PC-9 (cell line): ENCODE measurements around the gene HIGD1A. TPM values are rescaled to one million over a fixed set of nuclear protein-coding genes. Genes with fewer than 3 reads are reported as not detected.
A peak's percentile ranks its signal among the peaks of the same experiment; 100 is the strongest.

Source experiments
- BruUV-seq: library from RNA; stranded (reverse); fragments of 400-500 nt; replicated peaks from 2 replicates; lab custom pipeline; 2021; lab: Mats Ljungman, UMichigan
- CTCF ChIA-PET: fragments of 300-600 bp; sonication (Branson Sonifier 250); formaldehyde crosslinking; loops from one replicate; lab custom pipeline; 2022; ENCODE audit warnings: antibody characterized with exemption; lab: Charles Lee
- POLR2A ChIA-PET: fragments of 300-600 bp; sonication (Branson Sonifier 250); formaldehyde crosslinking; loops from one replicate; lab custom pipeline; 2022; ENCODE audit warnings: antibody characterized with exemption; ENCODE audit not compliant: unreplicated experiment; lab: Charles Lee
- DNase-seq, 2 experiments: peaks; one replicate each; pipeline versions ENCODE4 v3.0.0 to v3.0.0-alpha.2; 2015 to 2022; ENCODE audit warnings: mixed read lengths in 1 of 2
- H2AFZ ChIP-seq: fragments of 200-600 bp; sonication (generic); 2 replicates; pipeline ENCODE4 v1.8.1; 2017; ENCODE audit warnings: antibody characterized with exemption
- H3F3A ChIP-seq: fragments of 200-600 bp; sonication (generic); 2 replicates; pipeline ENCODE4 v1.8.1; 2017; ENCODE audit warnings: antibody characterized with exemption, mild to moderate bottlenecking, low read depth; ENCODE audit not compliant: insufficient read depth
- H3K27ac ChIP-seq: fragments of 200-600 bp; sonication (generic); 2 replicates; pipeline ENCODE4 v1.6.1; 2016; ENCODE audit warnings: mixed run types
- H3K27me3 ChIP-seq: fragments of 200-600 bp; sonication (generic); 2 replicates; pipeline ENCODE4 v1.6.1; 2016; ENCODE audit warnings: low read depth, mixed run types; ENCODE audit not compliant: insufficient read depth
- H3K36me3 ChIP-seq: fragments of 200-600 bp; sonication (generic); 2 replicates; pipeline ENCODE4 v1.6.1; 2016; ENCODE audit warnings: low read depth, mixed run types
- H3K4me1 ChIP-seq: fragments of 200-600 bp; sonication (generic); replicated peaks from 2 replicates; pipeline ENCODE4 v1.6.1; 2016; ENCODE audit warnings: mixed run types; ENCODE audit not compliant: insufficient read depth
- H3K4me2 ChIP-seq: fragments of 200-600 bp; sonication (generic); 2 replicates; pipeline ENCODE4 v1.6.1; 2017; ENCODE audit warnings: mixed run types
- H3K4me3 ChIP-seq: fragments of 200-600 bp; sonication (generic); 2 replicates; pipeline ENCODE4 v1.6.1; 2016; ENCODE audit warnings: mixed run types
- H3K79me2 ChIP-seq: fragments of 200-600 bp; sonication (generic); 2 replicates; pipeline ENCODE4 v1.6.1; 2017; ENCODE audit warnings: low read depth, mixed run types
- H3K9me2 ChIP-seq: fragments of 200-600 bp; sonication (generic); 2 replicates; pipeline ENCODE4 v1.8.1; 2017; ENCODE audit warnings: mild to moderate bottlenecking; ENCODE audit not compliant: insufficient read depth
- H3K9me3 ChIP-seq: fragments of 200-600 bp; sonication (generic); 2 replicates; pipeline ENCODE4 v1.8.1; 2016; ENCODE audit warnings: low read depth; ENCODE audit not compliant: insufficient read depth
- H4K20me1 ChIP-seq: fragments of 200-600 bp; sonication (generic); 2 replicates; pipeline ENCODE4 v1.8.1; 2017; ENCODE audit not compliant: insufficient read depth
- CTCF ChIP-seq: fragments of 200-600 bp; sonication (generic); conservative IDR thresholded peaks from 2 replicates; pipeline ENCODE4 v1.6.1; 2017; ENCODE audit warnings: mixed run types, antibody characterized with exemption, mild to moderate bottlenecking, moderate library complexity
- EZH2 ChIP-seq: fragments of 200-600 bp; sonication (generic); IDR thresholded peaks from 2 replicates; pipeline ENCODE4 v1.8.0; 2017; ENCODE audit warnings: antibody characterized with exemption, low read depth
- intact Hi-C: fragments of 100-400 bp; cut with micrococcal nuclease; formaldehyde crosslinking; loops from one replicate; pipeline ENCODE4 v1.10.0; 2022; ENCODE audit not compliant: unreplicated experiment
- total RNA-seq: library from RNA; stranded (reverse); gene quantifications from 2 replicates; pipeline ENCODE4 v1.2.3, GENCODE V29; 2021

The HIGD1A gene
- total RNA-seq, 1 experiment from 2014 or later, result 69.7 TPM

- TF ChIP-seq EZH2, result no peak
- TF ChIP-seq CTCF, result no peak
- ChIA-PET POLR2A (no interaction called here), CTCF (interaction anchor here (0.6 kb wide), 1 partner anchor 9 kb away, joined by 8 read pairs; no protein-coding TSS in a partner anchor)
- no TSS peak for BruUV-seq
- Histone ChIP-seq H4K20me1 (no peaks in the 10 kb centered on the region), H3K9me2 (no peaks in the 10 kb centered on the region), H2AFZ (no peak overlapping the region), H3K36me3 (no peaks in the 10 kb centered on the region), H3K27ac (no peak overlapping the region), H3K27me3 (no peaks in the 10 kb centered on the region), H3F3A (no peaks in the 10 kb centered on the region), H3K4me1 (0 out of 2 replicates have a peak, but pooled peaks cover 11% of the 10 kb centered on the region), H3K4me3 (no peak overlapping the region), H3K9me3 (no peaks in the 10 kb centered on the region), H3K79me2 (no peaks in the 10 kb centered on the region), H3K4me2 (no peak overlapping the region)
- intact Hi-C loops, result no loop called here
- DNase-seq, result no peak
Observed at GRCh38 chr3:42750834-42751233, 53.5 kb downstream of the HIGD1A start.

GRCh38 chr3:42749753-42750231, 54.5 kb downstream of the HIGD1A start:
- no peaks in the 10 kb centered on the region for H3F3A ChIP-seq
- H3K27me3 ChIP-seq, result no peaks in the 10 kb centered on the region
- H3K4me1 ChIP-seq, result 0 out of 2 replicates have a peak, but pooled peaks cover 12% of the 10 kb centered on the region
- H3K27ac ChIP-seq, result no peak overlapping the region
- intact Hi-C loops, result no loop called here
- ChIA-PET POLR2A (no interaction called here), CTCF (interaction anchor here (1.0 kb wide), 1 partner anchor 124 kb away, joined by 4 read pairs; no protein-coding TSS in a partner anchor)
- no peaks in the 10 kb centered on the region for H3K36me3 ChIP-seq
- no peak overlapping the region for H3K4me3 ChIP-seq
- no peaks in the 10 kb centered on the region for H3K79me2 ChIP-seq
- H3K4me2 ChIP-seq, result no peak overlapping the region
- TF ChIP-seq EZH2 (no peak), CTCF (peak; percentile 48)
- no TSS peak for BruUV-seq
- DNase-seq, result peak in 1 of 2 experiments; percentile 12
- H4K20me1 ChIP-seq, result no peaks in the 10 kb centered on the region
- H3K9me2 ChIP-seq, result no peaks in the 10 kb centered on the region
- H3K9me3 ChIP-seq, result no peaks in the 10 kb centered on the region
- no peak overlapping the region for H2AFZ ChIP-seq

- Histone ChIP-seq H3F3A (no peaks in the 10 kb centered on the region), H4K20me1 (no peaks in the 10 kb centered on the region), H2AFZ (no peak overlapping the region), H3K36me3 (no peaks in the 10 kb centered on the region), H3K27me3 (no peaks in the 10 kb centered on the region), H3K79me2 (no peaks in the 10 kb centered on the region), H3K4me2 (no peak overlapping the region), H3K27ac (no peak overlapping the region), H3K4me1 (0 out of 2 replicates have a peak, but pooled peaks cover 12% of the 10 kb centered on the region), H3K9me3 (no peaks in the 10 kb centered on the region), H3K4me3 (no peak overlapping the region), H3K9me2 (no peaks in the 10 kb centered on the region)
- no TSS peak for BruUV-seq
- DNase-seq, result no peak
- intact Hi-C loops, result no loop called here
- no peak for TF ChIP-seq CTCF
- no peak for TF ChIP-seq EZH2
- POLR2A ChIA-PET, result no interaction called here
- CTCF ChIA-PET, result interaction anchor here (1.0 kb wide), 1 partner anchor 123 kb away, joined by 4 read pairs; no protein-coding TSS in a partner anchor
Observed at GRCh38 chr3:42749025-42749752, 55.1 kb downstream of the HIGD1A start.
